Bladder microvascular endothelial cell (primary cell): ENCODE data around the gene TEN1. TPM values are rescaled to one million over a fixed set of nuclear protein-coding genes. Genes with fewer than 3 reads are reported as not detected.

Experiments used
- total RNA-seq: library from RNA; depleted of rRNA; stranded (reverse); fragments of >200 nt; gene quantifications from 2 replicates; pipeline ENCODE4 v1.2.3, GENCODE V29; 2014

TEN1 gene
- total RNA-seq: 15.2 and 16.0 TPM in 2 replicates

DNA sequence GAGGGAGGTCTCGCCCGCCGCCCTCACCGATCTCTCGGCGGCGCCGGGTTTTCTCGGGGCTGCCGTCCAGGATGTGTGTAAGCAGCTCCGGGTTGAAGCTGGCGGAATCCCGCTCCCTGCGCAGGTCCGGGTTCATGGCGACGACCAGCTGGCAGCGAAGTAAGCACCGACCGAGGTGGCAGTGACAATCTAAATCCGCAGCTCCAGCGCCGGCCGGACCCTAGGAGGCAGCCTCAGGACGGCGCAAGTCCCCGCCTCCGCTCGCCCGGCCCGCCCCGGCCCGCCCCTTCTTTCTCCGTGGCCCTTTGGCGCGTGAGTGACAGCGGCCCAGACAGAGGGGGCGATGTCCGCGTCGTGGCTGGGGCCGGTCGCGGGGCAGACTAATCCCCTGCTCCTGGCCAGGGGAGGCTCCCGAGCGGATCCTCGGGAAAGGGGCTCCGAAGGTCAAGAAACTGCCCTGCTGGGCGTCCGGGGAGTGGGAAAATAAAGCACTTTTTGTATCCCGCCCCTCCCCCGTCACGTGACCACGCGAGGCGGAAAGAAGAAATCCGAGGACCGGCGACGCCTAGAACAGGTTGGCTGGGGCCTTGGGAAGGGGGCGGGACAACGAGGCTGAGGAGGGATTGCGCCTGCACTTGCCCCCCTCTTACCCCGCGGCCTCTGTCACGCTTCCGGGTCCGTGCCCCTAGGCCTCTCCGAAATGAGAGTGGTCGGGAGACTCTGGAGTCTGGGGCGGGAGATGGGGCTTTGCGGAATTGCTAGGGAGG lies at the start of gene TEN1, which contains the start of gene ACOX1:
TEN1 (plus strand) TSS at position 303 of the 767 bp plus-strand sequence. CDS start 6,953 bp downstream, outside the sequence.
ACOX1 (minus strand) TSS at position 229 of the 767 bp plus-strand sequence; CDS start at position 136, 93 bp downstream.

DNA sequence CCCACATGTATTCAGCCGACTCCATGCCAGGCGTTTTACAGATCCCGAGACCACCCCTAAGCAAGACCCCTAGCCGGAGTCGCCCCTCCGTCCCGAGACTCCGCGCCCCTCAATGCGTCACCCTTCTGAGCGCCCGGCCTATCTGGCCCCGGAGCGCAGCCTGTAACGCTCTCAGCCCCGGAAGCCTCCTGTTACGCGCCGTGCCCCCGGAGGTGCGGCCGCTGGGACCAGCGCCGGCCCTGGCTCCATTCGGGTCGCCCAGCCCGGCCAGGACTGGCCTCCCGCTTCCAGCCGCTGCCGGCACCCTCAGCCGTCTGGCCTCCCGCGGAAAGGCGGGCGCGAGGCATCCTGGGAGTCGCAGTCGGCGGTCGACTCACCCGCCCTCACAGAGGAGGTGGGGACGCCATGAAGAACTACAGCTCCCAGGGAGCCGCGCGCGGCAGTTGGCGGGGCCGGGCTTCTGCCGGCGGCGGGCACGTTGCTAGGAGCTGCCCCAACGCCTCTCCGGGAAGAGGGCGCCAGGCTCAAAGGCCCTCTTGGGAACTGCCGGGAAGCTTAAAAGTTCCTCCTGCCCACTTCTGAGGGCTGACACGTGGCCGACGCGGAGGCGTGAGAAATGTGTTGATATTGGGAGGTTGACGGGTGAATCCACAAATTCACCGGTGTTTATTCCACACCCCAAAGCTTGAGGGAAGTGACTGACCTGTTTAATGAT lies 38.2 kb upstream of the TEN1 start, which contains the start of gene FBF1:
FBF1 (minus strand) TSS at position 316 of the 715 bp plus-strand sequence. CDS start 2,893 bp downstream, outside the sequence.

DNA sequence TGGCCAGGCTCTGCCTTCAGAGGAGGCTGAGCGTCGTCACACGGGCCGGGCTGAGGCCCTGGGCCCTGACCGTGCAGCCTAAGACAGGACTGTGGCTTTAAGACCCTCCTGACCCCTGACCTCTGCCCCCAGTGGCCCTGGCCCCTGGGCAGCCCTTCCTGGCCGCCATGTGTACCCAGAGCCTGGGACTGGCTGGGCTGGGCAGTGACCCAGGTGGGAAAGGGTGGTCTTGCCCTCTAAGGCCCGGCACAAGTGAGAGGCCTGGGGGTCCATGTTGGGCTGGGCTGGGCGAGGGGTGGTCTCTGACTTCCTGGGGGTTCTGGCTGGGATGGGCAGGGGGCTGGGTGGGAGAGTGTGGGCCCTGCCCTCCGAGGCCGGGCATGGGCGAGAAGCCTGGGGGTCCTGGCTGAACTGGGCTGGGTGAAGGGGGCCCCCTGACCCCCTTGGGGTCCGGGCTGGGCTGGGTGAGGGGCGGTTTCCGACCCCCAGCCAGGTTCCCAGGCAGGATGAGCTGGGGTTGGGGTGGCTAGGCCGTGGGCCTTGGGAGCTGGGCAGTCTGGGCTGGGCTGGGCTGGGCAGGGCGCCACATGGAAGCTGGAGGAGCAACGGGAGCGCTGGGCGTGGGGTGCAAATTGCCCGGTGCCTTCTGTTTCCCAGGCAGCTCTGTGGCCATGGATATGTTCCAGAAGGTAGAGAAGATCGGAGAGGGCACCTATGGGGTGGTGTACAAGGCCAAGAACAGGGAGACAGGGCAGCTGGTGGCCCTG lies 21.9 kb downstream of the TEN1 start, which contains the start of gene CDK3:
CDK3 (plus strand) TSS at position 101 of the 767 bp plus-strand sequence; CDS start at position 672, 571 bp downstream.

GRCh38 chr17:76027159-76027839 lies 48.3 kb downstream of the TEN1 start, which contains the start of gene EVPL:
EVPL (minus strand) TSS chr17:76027306; CDS start chr17:76027198, 108 bp downstream.

Other genes with a start within 250 kb of the TEN1 start
- 57.1 and 85.5 TPM in 2 replicates for gene GALK1, start 214.0 kb upstream of the TEN1 start, total RNA-seq
- 6.8 and 22.8 TPM in 2 replicates for gene UNK, start 194.4 kb upstream of the TEN1 start, total RNA-seq
- 0.97 and 4.7 TPM in 2 replicates for gene UNC13D, start 134.8 kb upstream of the TEN1 start, total RNA-seq
- gene WBP2, start 123.9 kb upstream of the TEN1 start, total RNA-seq: 13.8 and 44.6 TPM in 2 replicates
- 65.4 and 91.7 TPM in 2 replicates for gene TRIM47, start 100.7 kb upstream of the TEN1 start, total RNA-seq
- 20.1 and 23.0 TPM in 2 replicates for gene TRIM65, start 82.3 kb upstream of the TEN1 start, total RNA-seq
- 27.4 and 33.4 TPM in 2 replicates for gene MRPL38, start 74.4 kb upstream of the TEN1 start, total RNA-seq
- gene FBF1, start 38.2 kb upstream of the TEN1 start, total RNA-seq: 4.7 and 9.1 TPM in 2 replicates
- 46.3 and 82.1 TPM in 2 replicates for gene ACOX1, start 74 bp upstream of the TEN1 start, total RNA-seq
- 0.81 and 2.7 TPM in 2 replicates for gene CDK3, start 21.6 kb downstream of the TEN1 start, total RNA-seq
- under 0.01 TPM in 1 of 2 replicates, not detected in the other for gene EVPL, start 48.1 kb downstream of the TEN1 start, total RNA-seq
- 25.1 and 54.9 TPM in 2 replicates for gene SRP68, start 93.3 kb downstream of the TEN1 start, total RNA-seq
- 0.16 TPM in 1 of 2 replicates, not detected in the other for gene GALR2, start 95.5 kb downstream of the TEN1 start, total RNA-seq
- gene ZACN, start 99.9 kb downstream of the TEN1 start, total RNA-seq: not detected in 2 replicates
- gene EXOC7, start 124.5 kb downstream of the TEN1 start, total RNA-seq: 51.8 and 129 TPM in 2 replicates
- under 0.01 TPM in 1 of 2 replicates, not detected in the other for gene FOXJ1, start 162.0 kb downstream of the TEN1 start, total RNA-seq